Measurements from ENCODE around the gene MKKS. TPM values are rescaled to one million over a fixed set of nuclear protein-coding genes. Genes with fewer than 3 reads are reported as not detected.

Gene MKKS
- total RNA-seq, 1 experiment from 2014 or later: 10.6 TPM

DNA sequence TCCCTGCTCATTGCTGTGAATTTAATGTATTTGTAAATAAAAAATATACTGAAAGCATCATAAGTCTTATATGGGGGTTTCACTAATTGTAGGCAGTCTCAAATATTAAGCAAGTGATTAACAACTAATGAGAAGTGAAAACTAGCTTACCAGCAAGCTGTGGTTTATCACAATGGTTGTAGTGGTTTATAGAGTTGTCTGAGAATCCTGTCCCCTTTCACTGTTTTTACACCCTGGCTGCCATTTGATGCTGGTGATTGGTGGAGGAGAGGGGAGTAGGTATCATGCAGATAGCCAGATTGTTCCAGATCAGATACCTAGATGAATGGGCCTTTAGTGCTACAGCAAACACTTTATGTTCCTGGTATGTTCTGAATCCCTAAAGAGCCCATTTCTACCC lies 6.0 kb downstream of the MKKS start:
- Histone ChIP-seq H3K79me1 (ENCODE audit: insufficient read depth, low read depth, low read length, poor library complexity, severe bottlenecking) (peaks cover 14% of the 10 kb centered on the region), H3K9me3 (ENCODE audit: control insufficient read depth, low read depth, low read length) (no peaks in the 10 kb centered on the region), H2BK15ac (ENCODE audit: low read depth, low read length) (no peak overlapping the region), H2BK12ac (ENCODE audit: insufficient read length, low read depth, low read length) (no peak overlapping the region), H4K91ac (ENCODE audit: insufficient read length, low read depth, low read length) (no peak overlapping the region), H3K4me1 (ENCODE audit: insufficient read depth, low read length) (peaks cover 3% of the 10 kb centered on the region; the same call in 1 of the 2 replicates), H3K23ac (ENCODE audit: insufficient read length, low read depth, low read length) (no peak overlapping the region), H2AK5ac (ENCODE audit: insufficient read length, low read length) (no peak overlapping the region), H3K18ac (ENCODE audit: insufficient read length, low read depth, low read length) (no peak overlapping the region), H3K79me2 (ENCODE audit: insufficient read depth, low read length) (peaks cover 8% of the 10 kb centered on the region; the same call in 1 of the 2 replicates), H3T11ph (ENCODE audit: low read length) (no peak overlapping the region), H3K27ac (ENCODE audit: insufficient read length, low read depth, low read length) (no peak overlapping the region), H2BK120ac (ENCODE audit: low read depth, low read length, poor library complexity, severe bottlenecking) (no peak overlapping the region), H4K20me1 (ENCODE audit: control insufficient read depth, insufficient read depth, insufficient read length) (no peaks in the 10 kb centered on the region), H3K4me2 (ENCODE audit: insufficient read depth, insufficient read length, low read length) (no peak overlapping the region), H3K14ac (ENCODE audit: insufficient read depth, low read length) (no peak overlapping the region), H3K9ac (ENCODE audit: extremely low read depth, insufficient read length, low read length) (no peak overlapping the region), H3K4ac (ENCODE audit: low read depth, low read length) (no peak overlapping the region), H2AFZ (ENCODE audit: low read length) (no peak overlapping the region), H4K8ac (replicated peaks; ENCODE audit: insufficient read length, low read depth, low read length) (no peak overlapping the region), H3K56ac (ENCODE audit: insufficient read length, low read depth, low read length) (no peak overlapping the region), H3K23me2 (ENCODE audit: insufficient read length, low read depth, low read length, poor library complexity, severe bottlenecking) (peaks cover under 1% of the 10 kb centered on the region), H4K5ac (ENCODE audit: insufficient read length, low read depth, low read length) (no peak overlapping the region), H2BK5ac (ENCODE audit: insufficient read length, low read length) (no peak overlapping the region), H3K27me3 (ENCODE audit: insufficient read depth, low read length) (no peaks in the 10 kb centered on the region), H2BK20ac (ENCODE audit: low read depth, low read length, poor library complexity, severe bottlenecking) (no peak overlapping the region)
- no peak for DNase-seq
- H3K27me3 Mint-ChIP-seq (ENCODE audit: low read depth): no peaks in the 10 kb centered on the region
- peaks cover 10 to 19% (median 14%) of the 10 kb centered on the region in 3 experiments for H3K36me3 Mint-ChIP-seq (ENCODE audit: insufficient read depth in 1 of 3, low read depth in 3 of 3)
- peaks cover 34 to 38% of the 10 kb centered on the region in 2 experiments for H3K4me1 Mint-ChIP-seq
- no peak overlapping the region for H3K4me3 Mint-ChIP-seq
- no peaks in the 10 kb centered on the region for H3K9me3 Mint-ChIP-seq
- TF ChIP-seq, protein P1, sequence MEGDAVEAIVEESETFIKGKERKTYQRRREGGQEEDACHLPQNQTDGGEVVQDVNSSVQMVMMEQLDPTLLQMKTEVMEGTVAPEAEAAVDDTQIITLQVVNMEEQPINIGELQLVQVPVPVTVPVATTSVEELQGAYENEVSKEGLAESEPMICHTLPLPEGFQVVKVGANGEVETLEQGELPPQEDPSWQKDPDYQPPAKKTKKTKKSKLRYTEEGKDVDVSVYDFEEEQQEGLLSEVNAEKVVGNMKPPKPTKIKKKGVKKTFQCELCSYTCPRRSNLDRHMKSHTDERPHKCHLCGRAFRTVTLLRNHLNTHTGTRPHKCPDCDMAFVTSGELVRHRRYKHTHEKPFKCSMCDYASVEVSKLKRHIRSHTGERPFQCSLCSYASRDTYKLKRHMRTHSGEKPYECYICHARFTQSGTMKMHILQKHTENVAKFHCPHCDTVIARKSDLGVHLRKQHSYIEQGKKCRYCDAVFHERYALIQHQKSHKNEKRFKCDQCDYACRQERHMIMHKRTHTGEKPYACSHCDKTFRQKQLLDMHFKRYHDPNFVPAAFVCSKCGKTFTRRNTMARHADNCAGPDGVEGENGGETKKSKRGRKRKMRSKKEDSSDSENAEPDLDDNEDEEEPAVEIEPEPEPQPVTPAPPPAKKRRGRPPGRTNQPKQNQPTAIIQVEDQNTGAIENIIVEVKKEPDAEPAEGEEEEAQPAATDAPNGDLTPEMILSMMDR (conservative IDR thresholded peaks at IDR 0.05): no peak
- H3K27ac Mint-ChIP-seq: no peak overlapping the region; a peak in 1 of 7 replicates
